HEK293T (cell line): ENCODE measurements around the gene RBKS.

Experiments used
- CTCF ChIA-PET: fragments of 350-600 bp; formaldehyde crosslinking; extraction: SDS; loops from one replicate; lab custom pipeline; 2021; ENCODE audit warnings: antibody characterized with exemption, inconsistent platforms; lab: Yijun Ruan, JAX
- POLR2A ChIA-PET: fragments of 350-600 bp; formaldehyde crosslinking; extraction: SDS; loops from one replicate; lab custom pipeline; 2020; ENCODE audit warnings: antibody characterized with exemption, inconsistent platforms; lab: Yijun Ruan, JAX
- DNase-seq: peaks from one replicate; pipeline ENCODE4 v3.0.0; 2012; ENCODE audit warnings: mixed read lengths; ENCODE audit errors: extremely low spot score
- ARNT ChIP-seq: fragments of 450-650 bp; IDR thresholded peaks from 2 replicates; pipeline ENCODE4 v1.6.1; 2017; ENCODE audit warnings: mild to moderate bottlenecking
- BHLHE40 ChIP-seq: fragments of 450-650 bp; IDR thresholded peaks from 2 replicates; pipeline ENCODE4 v1.6.1; 2016; ENCODE audit warnings: mild to moderate bottlenecking, moderate library complexity, borderline replicate concordance
- CTBP1 ChIP-seq: fragments of 450-650 bp; IDR thresholded peaks from 2 replicates; pipeline ENCODE4 v1.6.1; 2016; ENCODE audit warnings: borderline replicate concordance
- ELF4 ChIP-seq: fragments of 450-650 bp; IDR thresholded peaks from 2 replicates; pipeline ENCODE4 v1.6.1; 2017; ENCODE audit warnings: antibody characterized with exemption
- FOXA1 ChIP-seq: fragments of 450-650 bp; IDR thresholded peaks from 2 replicates; pipeline ENCODE4 v1.6.1; 2016; ENCODE audit warnings: mild to moderate bottlenecking
- FOXK2 ChIP-seq: fragments of 450-650 bp; IDR thresholded peaks from 2 replicates; pipeline ENCODE4 v1.6.1; 2016; ENCODE audit warnings: mild to moderate bottlenecking
- FOXM1 ChIP-seq: fragments of 450-650 bp; IDR thresholded peaks from 2 replicates; pipeline ENCODE4 v1.6.1; 2017; ENCODE audit warnings: mild to moderate bottlenecking, borderline replicate concordance
- HDGF ChIP-seq: fragments of 450-650 bp; IDR thresholded peaks from 2 replicates; pipeline ENCODE4 v1.6.1; 2017; ENCODE audit warnings: antibody characterized with exemption, borderline replicate concordance
- L3MBTL2 ChIP-seq: fragments of 450-650 bp; conservative IDR thresholded peaks from 2 replicates; pipeline ENCODE4 v1.6.1; 2016; ENCODE audit warnings: mild to moderate bottlenecking
- LEF1 ChIP-seq: fragments of 450-650 bp; IDR thresholded peaks from 2 replicates; pipeline ENCODE4 v1.6.1; 2017; ENCODE audit warnings: mild to moderate bottlenecking, borderline replicate concordance
- NFRKB ChIP-seq: fragments of 450-650 bp; IDR thresholded peaks from 2 replicates; pipeline ENCODE4 v1.6.1; 2016; ENCODE audit warnings: mild to moderate bottlenecking, moderate library complexity
- SP1 ChIP-seq: fragments of 450-650 bp; IDR thresholded peaks from 2 replicates; pipeline ENCODE4 v1.6.1; 2017
- SUZ12 ChIP-seq: fragments of 450-650 bp; IDR thresholded peaks from 2 replicates; pipeline ENCODE4 v1.6.1; 2016; ENCODE audit warnings: mild to moderate bottlenecking
- TARDBP ChIP-seq: fragments of 450-650 bp; IDR thresholded peaks from 2 replicates; pipeline ENCODE4 v1.6.1; 2016
- ZNF384 ChIP-seq: fragments of 450-650 bp; IDR thresholded peaks from 2 replicates; pipeline ENCODE4 v1.6.1; 2016
- TF ChIP-seq, protein P1 (sequence below): fragments of 450-650 bp; IDR thresholded peaks from 2 replicates; pipeline ENCODE4 v1.6.1; 2016

RBKS gene

DNA sequence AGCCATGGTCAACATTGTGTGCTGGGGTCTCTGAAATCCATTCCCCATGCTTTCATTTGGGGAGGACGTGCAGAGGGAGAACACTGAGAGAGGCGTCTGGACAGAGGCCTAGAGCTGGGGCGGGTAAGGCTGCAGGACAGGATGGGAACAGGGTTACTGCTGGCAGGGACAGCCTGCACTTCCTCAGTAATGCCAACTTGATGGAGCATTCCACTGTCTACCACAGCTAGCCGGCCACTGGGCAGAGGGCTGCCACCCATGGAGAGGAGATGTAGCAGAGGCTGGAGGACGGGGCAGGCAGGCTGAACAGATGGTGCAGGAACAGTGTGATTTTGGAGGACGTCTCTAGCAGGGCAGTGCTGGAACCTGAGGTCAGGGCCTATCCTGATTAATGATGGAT lies 89.3 kb downstream of the RBKS start:
- ChIA-PET POLR2A (no interaction called here), CTCF (no interaction called here)
- no peak for DNase-seq
- TF ChIP-seq SP1 (no peak), LEF1 (no peak), ARNT (no peak), FOXA1 (no peak), SUZ12 (no peak), HDGF (no peak), CTBP1 (no peak), NFRKB (no peak), TARDBP (no peak), FOXM1 (no peak), L3MBTL2 (no peak), ZNF384 (no peak), BHLHE40 (no peak)
- TF ChIP-seq, protein P1, sequence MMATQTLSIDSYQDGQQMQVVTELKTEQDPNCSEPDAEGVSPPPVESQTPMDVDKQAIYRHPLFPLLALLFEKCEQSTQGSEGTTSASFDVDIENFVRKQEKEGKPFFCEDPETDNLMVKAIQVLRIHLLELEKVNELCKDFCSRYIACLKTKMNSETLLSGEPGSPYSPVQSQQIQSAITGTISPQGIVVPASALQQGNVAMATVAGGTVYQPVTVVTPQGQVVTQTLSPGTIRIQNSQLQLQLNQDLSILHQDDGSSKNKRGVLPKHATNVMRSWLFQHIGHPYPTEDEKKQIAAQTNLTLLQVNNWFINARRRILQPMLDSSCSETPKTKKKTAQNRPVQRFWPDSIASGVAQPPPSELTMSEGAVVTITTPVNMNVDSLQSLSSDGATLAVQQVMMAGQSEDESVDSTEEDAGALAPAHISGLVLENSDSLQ, result no peak

DNA sequence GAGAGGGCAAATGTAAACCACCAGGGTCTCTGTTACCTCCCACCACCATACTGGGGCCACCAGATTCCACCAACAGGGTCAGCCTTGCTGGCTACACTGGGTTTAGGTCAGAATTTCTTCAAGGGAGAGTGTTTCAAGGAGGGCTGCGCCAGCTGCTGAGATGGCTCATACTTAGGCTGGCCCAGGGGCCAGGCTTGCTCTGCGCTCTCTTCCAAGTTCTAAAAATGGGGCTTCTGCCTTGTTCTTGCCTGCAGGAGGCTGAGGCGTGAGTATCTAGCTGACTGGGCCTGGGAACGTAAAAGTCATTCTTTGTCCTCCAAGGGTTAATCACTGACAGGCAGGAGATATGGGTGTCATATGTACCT lies 90.6 kb downstream of the RBKS start:
- TF ChIP-seq BHLHE40, result no peak
- no peak for TF ChIP-seq FOXA1
- no peak for TF ChIP-seq SUZ12
- TF ChIP-seq FOXM1, result no peak
- TF ChIP-seq LEF1, result no peak
- TF ChIP-seq, protein P1, result no peak
- no peak for TF ChIP-seq TARDBP
- TF ChIP-seq ARNT, result no peak
- TF ChIP-seq SP1, result no peak
- TF ChIP-seq ZNF384, result no peak
- no peak for TF ChIP-seq CTBP1
- no peak for TF ChIP-seq NFRKB
- TF ChIP-seq FOXK2, result no peak
- TF ChIP-seq L3MBTL2, result no peak
- no peak for TF ChIP-seq ELF4
- TF ChIP-seq HDGF, result no peak
- POLR2A ChIA-PET, result interaction anchor here (0.7 to 1.2 kb wide), 2 partner anchors 91 to 96 kb away, joined by 3 to 5 read pairs; partner anchors contain the start of genes BABAM2 and RBKS
- DNase-seq, result no peak
- CTCF ChIA-PET, result no interaction called here

DNA sequence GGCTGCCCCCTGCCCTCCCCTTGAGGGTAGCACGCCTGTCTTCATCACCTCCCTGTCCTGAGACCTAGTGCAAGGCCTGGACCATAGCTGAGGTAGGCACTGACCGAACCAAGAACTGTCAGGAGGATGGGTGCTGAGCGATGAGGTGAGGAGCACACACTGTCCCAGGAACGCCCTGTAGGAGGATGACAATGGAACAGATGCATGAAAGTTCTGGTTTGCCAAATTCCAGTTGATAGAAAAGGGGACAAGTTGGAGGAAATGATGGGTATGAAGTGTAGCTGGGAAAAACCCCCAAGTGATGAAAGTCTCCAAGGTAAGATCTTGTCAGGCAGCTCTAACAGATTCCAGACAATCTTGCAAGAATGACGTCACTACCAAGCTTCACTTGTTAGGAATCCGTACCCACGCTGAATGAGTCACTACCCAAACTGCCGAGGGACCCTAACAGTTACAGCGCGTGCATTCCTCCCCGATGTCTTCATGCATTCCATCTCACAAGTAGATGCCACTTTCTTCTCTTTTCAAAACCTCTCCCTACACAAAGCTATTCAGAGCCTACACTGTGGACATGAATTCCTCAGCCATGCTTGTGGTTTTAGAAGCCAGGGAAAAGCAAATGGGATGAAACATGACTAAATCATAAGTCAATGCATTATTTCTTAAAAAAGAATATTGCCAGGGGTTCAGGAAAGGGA lies 91.1 kb downstream of the RBKS start:
- ChIA-PET POLR2A (interaction anchor here (0.7 to 1.2 kb wide), 2 partner anchors 91 to 95 kb away, joined by 3 to 5 read pairs; partner anchors contain the start of genes BABAM2 and RBKS), CTCF (no interaction called here)
- no peak for TF ChIP-seq LEF1
- TF ChIP-seq SUZ12, result no peak
- no peak for TF ChIP-seq ZNF384
- no peak for TF ChIP-seq BHLHE40
- no peak for TF ChIP-seq L3MBTL2
- TF ChIP-seq, protein P1, result no peak
- no peak for TF ChIP-seq FOXM1
- no peak for TF ChIP-seq FOXK2
- no peak for TF ChIP-seq FOXA1
- peak; percentile 16 for DNase-seq

DNA sequence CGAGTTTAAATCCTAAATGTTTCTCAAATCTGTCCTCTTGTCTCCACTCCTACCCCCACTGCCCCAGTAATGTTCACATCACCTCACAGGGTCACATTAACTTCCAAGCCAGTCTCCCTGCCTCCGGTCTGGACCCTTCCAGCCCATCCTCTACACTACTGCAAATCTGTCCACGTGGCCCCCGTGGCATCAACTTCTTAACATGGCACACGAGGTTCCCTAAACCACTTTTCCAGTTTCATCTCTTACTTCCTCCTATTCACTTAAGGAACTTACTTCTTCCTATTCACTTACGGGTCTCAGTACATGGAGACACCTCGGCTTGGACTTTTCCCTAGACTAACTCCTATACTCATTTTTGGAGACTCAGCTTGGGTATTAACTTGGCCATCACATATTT lies 91.7 kb downstream of the RBKS start:
- CTCF ChIA-PET, result no interaction called here
- TF ChIP-seq NFRKB, result no peak
- TF ChIP-seq TARDBP, result no peak
- no peak for TF ChIP-seq LEF1
- TF ChIP-seq BHLHE40, result no peak
- TF ChIP-seq ARNT, result no peak
- TF ChIP-seq ELF4, result no peak
- TF ChIP-seq FOXM1, result no peak
- TF ChIP-seq SP1, result no peak
- TF ChIP-seq ZNF384, result no peak
- TF ChIP-seq FOXA1, result no peak
- no peak for TF ChIP-seq L3MBTL2
- DNase-seq, result no peak
- POLR2A ChIA-PET, result interaction anchor here (1.2 kb wide), 1 partner anchor 92 kb away, joined by 5 read pairs; the partner anchor contains the start of genes BABAM2 and RBKS

DNA sequence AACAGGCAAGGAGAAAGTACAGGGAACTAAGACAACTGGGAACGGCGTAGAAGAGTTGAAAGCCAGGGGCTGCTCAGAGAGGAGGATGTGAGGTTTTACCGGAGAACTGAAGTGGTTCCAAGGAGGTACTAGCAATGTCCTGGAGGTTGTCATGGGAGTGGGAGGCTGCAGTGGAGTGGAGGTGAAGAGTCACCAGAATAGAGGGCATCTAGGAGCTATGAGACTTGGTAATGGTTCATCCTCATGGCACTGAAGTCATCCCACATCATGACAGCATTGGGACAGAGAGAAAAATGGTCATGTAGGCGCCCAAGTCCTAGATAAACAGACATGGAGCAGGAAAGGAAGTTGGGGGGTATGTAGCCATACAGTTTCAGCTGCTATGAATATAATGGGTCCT lies 92.3 kb downstream of the RBKS start:
- ChIA-PET POLR2A (no interaction called here), CTCF (no interaction called here)
- no peak for DNase-seq
- TF ChIP-seq NFRKB, result no peak
- TF ChIP-seq, protein P1, result no peak
- TF ChIP-seq CTBP1, result no peak
- no peak for TF ChIP-seq FOXM1
- TF ChIP-seq L3MBTL2, result no peak
- TF ChIP-seq HDGF, result no peak
- TF ChIP-seq FOXK2, result no peak
- TF ChIP-seq BHLHE40, result no peak
- no peak for TF ChIP-seq SP1
- TF ChIP-seq ELF4, result no peak
- no peak for TF ChIP-seq SUZ12
- TF ChIP-seq FOXA1, result no peak
- no peak for TF ChIP-seq ARNT
- no peak for TF ChIP-seq LEF1
- no peak for TF ChIP-seq ZNF384
- TF ChIP-seq TARDBP, result no peak
